Measurements from ENCODE around the gene GSS.

- TF ChIP-seq CTCF (IDR thresholded peaks at IDR 0.05) = no peak
- TF ChIP-seq POLR2A (IDR thresholded peaks at IDR 0.05) = no peak
Measured at GRCh38 chr20:34943808-34944567, 11.6 kb downstream of the GSS start.

Data from stomach (tissue), 4 donors.